Hepatocyte (in vitro differentiated cells): Measurements from ENCODE around the gene TMF1.

ENCODE experiments used
- CTCF ChIP-seq: fragments of 200-600 bp; sonication (generic); IDR thresholded peaks from 2 replicates; pipeline ENCODE4 v1.5.1; 2016; ENCODE audit warnings: antibody characterized with exemption, mild to moderate bottlenecking; ENCODE audit not compliant: poor library complexity
- EZH2 ChIP-seq: fragments of 200-600 bp; sonication (generic); IDR thresholded peaks from 2 replicates; pipeline ENCODE4 v1.6.1; 2016; ENCODE audit warnings: antibody characterized with exemption, mild to moderate bottlenecking, borderline replicate concordance

- TF ChIP-seq CTCF, result no peak
- TF ChIP-seq EZH2, result no peak
Observed at GRCh38 chr3:69009559-69010410, 42.3 kb downstream of the TMF1 start.
